GM12878 (cell line): ENCODE results near the gene RGS6. TPM values are rescaled to one million over a fixed set of nuclear protein-coding genes. Genes with fewer than 3 reads are reported as not detected.

ENCODE experiments used
- BCL11A ChIP-seq: IDR thresholded peaks from 2 replicates; pipeline ENCODE4 v1.6.1; 2011; ENCODE audit warnings: low read depth, low read length
- CBFB ChIP-seq: IDR thresholded peaks from 2 replicates; pipeline ENCODE4 v1.6.1; 2016; ENCODE audit warnings: antibody characterized with exemption, low read depth
- CREB1 ChIP-seq: IDR thresholded peaks from 2 replicates; pipeline ENCODE4 v1.6.1; 2012; ENCODE audit warnings: low read depth, mild to moderate bottlenecking, inconsistent platforms
- CREM ChIP-seq: IDR thresholded peaks from 2 replicates; pipeline ENCODE4 v1.6.1; 2014; ENCODE audit warnings: antibody characterized with exemption, low read depth
- IKZF2 ChIP-seq, 2 experiments: fragments of 450-650 bp; IDR thresholded peaks; 2 replicates each; pipeline ENCODE4 v1.6.1; 2017; ENCODE audit warnings: mild to moderate bottlenecking in 2 of 2, moderate library complexity in 2 of 2
- JUNB ChIP-seq: IDR thresholded peaks from 2 replicates; pipeline ENCODE4 v1.6.1; 2016; ENCODE audit warnings: antibody characterized with exemption, mild to moderate bottlenecking
- JUND ChIP-seq: IDR thresholded peaks from 2 replicates; pipeline ENCODE4 v1.6.1; 2012; ENCODE audit warnings: low read depth, mild to moderate bottlenecking, low read length, improper control_type of control experiment, moderate library complexity
- MEF2B ChIP-seq: fragments of 450-650 bp; IDR thresholded peaks from 2 replicates; pipeline ENCODE4 v1.6.1; 2018; ENCODE audit warnings: mild to moderate bottlenecking, moderate library complexity; ENCODE audit not compliant: partially characterized antibody, poor library complexity, severe bottlenecking
- MTA3 ChIP-seq: IDR thresholded peaks from 2 replicates; pipeline ENCODE4 v1.6.1; 2012; ENCODE audit warnings: low read length, inconsistent platforms, borderline replicate concordance
- NFXL1 ChIP-seq: fragments of 450-650 bp; IDR thresholded peaks from 2 replicates; pipeline ENCODE4 v1.6.1; 2017; ENCODE audit warnings: antibody characterized with exemption, mild to moderate bottlenecking, borderline replicate concordance
- RUNX3 ChIP-seq: IDR thresholded peaks from 2 replicates; pipeline ENCODE4 v1.6.1; 2012; ENCODE audit warnings: low read length, inconsistent platforms
- SMARCA5 ChIP-seq: fragments of 450-650 bp; IDR thresholded peaks from 2 replicates; pipeline ENCODE4 v1.6.1; 2017; ENCODE audit warnings: mild to moderate bottlenecking
- TARDBP ChIP-seq: IDR thresholded peaks from 2 replicates; pipeline ENCODE4 v1.6.1; 2016; ENCODE audit warnings: borderline replicate concordance
- TCF3 ChIP-seq: IDR thresholded peaks from 2 replicates; pipeline ENCODE4 v1.6.1; 2012; ENCODE audit warnings: low read depth, mild to moderate bottlenecking, low read length, borderline replicate concordance; ENCODE audit not compliant: insufficient read depth
- polyA plus RNA-seq, 11 experiments: library from polyadenylated mRNA; depleted of rRNA in 4 of 11; unstranded in 6 of 11; stranded (reverse) in 5 of 11; fragments of >200 nt; fragmentation: Nextera tagmentation in 4 of 11; fragmentation: Illumina TruSeq in 1 of 11; extraction: Ambion mirVana in 4 of 11; extraction: Trizol in 1 of 11; gene quantifications; 1 replicate in 1 of 11; 2 replicates in 10 of 11; pipeline versions ENCODE4 v1.2.1 to v1.2.3, GENCODE V29; 2011 to 2016; ENCODE audit warnings: inconsistent platforms in 2 of 11, missing spikeins in 2 of 11, low read depth in 1 of 11
- total RNA-seq, 4 experiments: library from RNA; depleted of rRNA in 3 of 4; stranded (reverse); fragments of >200 nt in 3 of 4; fragmentation: Illumina TruSeq in 1 of 4; extraction: Trizol in 1 of 4; gene quantifications; 2 replicates each; pipeline versions ENCODE4 v1.2.1 to v1.2.3, GENCODE V29; 2013 to 2021
- TF ChIP-seq, protein P1 (sequence below): fragments of 450-650 bp; IDR thresholded peaks from 2 replicates; pipeline ENCODE4 v1.6.1; 2018; ENCODE audit warnings: borderline replicate concordance, mild to moderate bottlenecking; ENCODE audit not compliant: partially characterized antibody
- TF ChIP-seq, protein P2 (sequence below): fragments of 450-650 bp; IDR thresholded peaks from 2 replicates; pipeline ENCODE4 v1.6.1; 2017; ENCODE audit warnings: mild to moderate bottlenecking, moderate library complexity
- TF ChIP-seq, protein P3 (sequence below): fragments of 450-650 bp; IDR thresholded peaks from 2 replicates; pipeline ENCODE4 v1.6.1; 2017; ENCODE audit warnings: low read depth, mild to moderate bottlenecking, moderate library complexity
- TF ChIP-seq, protein P4 (sequence below): fragments of 150-350 bp; IDR thresholded peaks from 2 replicates; pipeline ENCODE4 v1.6.1; 2014; ENCODE audit warnings: mild to moderate bottlenecking, low read depth, low read length
- TF ChIP-seq, protein P5 (sequence below): IDR thresholded peaks from 2 replicates; pipeline ENCODE4 v1.6.1; 2011; ENCODE audit warnings: borderline replicate concordance, low read depth, mild to moderate bottlenecking, moderate library complexity, low read length; ENCODE audit not compliant: insufficient read depth, poor library complexity, severe bottlenecking

The RGS6 gene
- total and polyA plus RNA-seq, 10 of the 15 experiments (the other 5 are each of a cell fraction or from before 2014, with no cell fraction given) = 3.9 to 18.1 (median 12.4) TPM

DNA sequence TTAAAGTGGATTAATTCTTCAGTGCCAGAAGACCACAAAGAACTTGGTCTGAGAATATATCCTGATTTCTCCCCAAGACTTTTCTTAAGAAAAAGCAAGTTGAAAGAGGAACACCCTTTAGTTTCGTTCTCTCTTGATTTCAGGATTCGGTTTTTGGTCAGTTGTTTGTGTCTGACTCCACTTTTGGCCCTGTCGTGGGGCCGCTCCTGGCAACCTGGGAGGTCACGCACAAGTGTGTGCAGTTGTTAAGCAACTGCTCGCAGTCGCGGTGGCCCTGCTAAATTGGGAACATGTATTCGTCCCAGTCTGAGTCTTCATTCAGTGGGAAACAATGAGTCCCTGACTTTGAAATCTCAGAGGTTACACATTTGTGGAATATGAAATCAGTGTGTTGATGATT is 68.7 kb downstream of the RGS6 start (continued):
- TF ChIP-seq CREB1 (peak; percentile 38; the same call in 1 of the 2 replicates), CREM (peak; percentile 76), NFXL1 (no peak), TARDBP (no peak), IKZF2 (IDR thresholded peaks at IDR 0.05) (peak; percentile 72 to 77), JUND (no peak), TCF3 (no peak), MTA3 (no peak), JUNB (peak; percentile 81), RUNX3 (peak; percentile 80), SMARCA5 (no peak), CBFB (no peak), MEF2B (peak; percentile 60), BCL11A (peak; percentile 59; the same call in 1 of the 2 replicates)
- TF ChIP-seq, protein P1, sequence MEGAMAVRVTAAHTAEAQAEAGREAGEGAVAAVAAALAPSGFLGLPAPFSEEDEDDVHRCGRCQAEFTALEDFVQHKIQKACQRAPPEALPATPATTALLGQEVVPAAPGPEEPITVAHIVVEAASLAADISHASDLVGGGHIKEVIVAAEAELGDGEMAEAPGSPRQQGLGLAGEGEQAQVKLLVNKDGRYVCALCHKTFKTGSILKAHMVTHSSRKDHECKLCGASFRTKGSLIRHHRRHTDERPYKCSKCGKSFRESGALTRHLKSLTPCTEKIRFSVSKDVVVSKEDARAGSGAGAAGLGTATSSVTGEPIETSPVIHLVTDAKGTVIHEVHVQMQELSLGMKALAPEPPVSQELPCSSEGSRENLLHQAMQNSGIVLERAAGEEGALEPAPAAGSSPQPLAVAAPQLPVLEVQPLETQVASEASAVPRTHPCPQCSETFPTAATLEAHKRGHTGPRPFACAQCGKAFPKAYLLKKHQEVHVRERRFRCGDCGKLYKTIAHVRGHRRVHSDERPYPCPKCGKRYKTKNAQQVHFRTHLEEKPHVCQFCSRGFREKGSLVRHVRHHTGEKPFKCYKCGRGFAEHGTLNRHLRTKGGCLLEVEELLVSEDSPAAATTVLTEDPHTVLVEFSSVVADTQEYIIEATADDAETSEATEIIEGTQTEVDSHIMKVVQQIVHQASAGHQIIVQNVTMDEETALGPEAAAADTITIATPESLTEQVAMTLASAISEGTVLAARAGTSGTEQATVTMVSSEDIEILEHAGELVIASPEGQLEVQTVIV = no peak
- TF ChIP-seq, protein P2, sequence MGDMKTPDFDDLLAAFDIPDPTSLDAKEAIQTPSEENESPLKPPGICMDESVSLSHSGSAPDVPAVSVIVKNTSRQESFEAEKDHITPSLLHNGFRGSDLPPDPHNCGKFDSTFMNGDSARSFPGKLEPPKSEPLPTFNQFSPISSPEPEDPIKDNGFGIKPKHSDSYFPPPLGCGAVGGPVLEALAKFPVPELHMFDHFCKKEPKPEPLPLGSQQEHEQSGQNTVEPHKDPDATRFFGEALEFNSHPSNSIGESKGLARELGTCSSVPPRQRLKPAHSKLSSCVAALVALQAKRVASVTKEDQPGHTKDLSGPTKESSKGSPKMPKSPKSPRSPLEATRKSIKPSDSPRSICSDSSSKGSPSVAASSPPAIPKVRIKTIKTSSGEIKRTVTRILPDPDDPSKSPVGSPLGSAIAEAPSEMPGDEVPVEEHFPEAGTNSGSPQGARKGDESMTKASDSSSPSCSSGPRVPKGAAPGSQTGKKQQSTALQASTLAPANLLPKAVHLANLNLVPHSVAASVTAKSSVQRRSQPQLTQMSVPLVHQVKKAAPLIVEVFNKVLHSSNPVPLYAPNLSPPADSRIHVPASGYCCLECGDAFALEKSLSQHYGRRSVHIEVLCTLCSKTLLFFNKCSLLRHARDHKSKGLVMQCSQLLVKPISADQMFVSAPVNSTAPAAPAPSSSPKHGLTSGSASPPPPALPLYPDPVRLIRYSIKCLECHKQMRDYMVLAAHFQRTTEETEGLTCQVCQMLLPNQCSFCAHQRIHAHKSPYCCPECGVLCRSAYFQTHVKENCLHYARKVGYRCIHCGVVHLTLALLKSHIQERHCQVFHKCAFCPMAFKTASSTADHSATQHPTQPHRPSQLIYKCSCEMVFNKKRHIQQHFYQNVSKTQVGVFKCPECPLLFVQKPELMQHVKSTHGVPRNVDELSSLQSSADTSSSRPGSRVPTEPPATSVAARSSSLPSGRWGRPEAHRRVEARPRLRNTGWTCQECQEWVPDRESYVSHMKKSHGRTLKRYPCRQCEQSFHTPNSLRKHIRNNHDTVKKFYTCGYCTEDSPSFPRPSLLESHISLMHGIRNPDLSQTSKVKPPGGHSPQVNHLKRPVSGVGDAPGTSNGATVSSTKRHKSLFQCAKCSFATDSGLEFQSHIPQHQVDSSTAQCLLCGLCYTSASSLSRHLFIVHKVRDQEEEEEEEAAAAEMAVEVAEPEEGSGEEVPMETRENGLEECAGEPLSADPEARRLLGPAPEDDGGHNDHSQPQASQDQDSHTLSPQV = no peak
- TF ChIP-seq, protein P3, sequence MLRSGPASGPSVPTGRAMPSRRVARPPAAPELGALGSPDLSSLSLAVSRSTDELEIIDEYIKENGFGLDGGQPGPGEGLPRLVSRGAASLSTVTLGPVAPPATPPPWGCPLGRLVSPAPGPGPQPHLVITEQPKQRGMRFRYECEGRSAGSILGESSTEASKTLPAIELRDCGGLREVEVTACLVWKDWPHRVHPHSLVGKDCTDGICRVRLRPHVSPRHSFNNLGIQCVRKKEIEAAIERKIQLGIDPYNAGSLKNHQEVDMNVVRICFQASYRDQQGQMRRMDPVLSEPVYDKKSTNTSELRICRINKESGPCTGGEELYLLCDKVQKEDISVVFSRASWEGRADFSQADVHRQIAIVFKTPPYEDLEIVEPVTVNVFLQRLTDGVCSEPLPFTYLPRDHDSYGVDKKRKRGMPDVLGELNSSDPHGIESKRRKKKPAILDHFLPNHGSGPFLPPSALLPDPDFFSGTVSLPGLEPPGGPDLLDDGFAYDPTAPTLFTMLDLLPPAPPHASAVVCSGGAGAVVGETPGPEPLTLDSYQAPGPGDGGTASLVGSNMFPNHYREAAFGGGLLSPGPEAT = peak; percentile 80; the same call in 1 of the 2 replicates
- TF ChIP-seq, protein P4, sequence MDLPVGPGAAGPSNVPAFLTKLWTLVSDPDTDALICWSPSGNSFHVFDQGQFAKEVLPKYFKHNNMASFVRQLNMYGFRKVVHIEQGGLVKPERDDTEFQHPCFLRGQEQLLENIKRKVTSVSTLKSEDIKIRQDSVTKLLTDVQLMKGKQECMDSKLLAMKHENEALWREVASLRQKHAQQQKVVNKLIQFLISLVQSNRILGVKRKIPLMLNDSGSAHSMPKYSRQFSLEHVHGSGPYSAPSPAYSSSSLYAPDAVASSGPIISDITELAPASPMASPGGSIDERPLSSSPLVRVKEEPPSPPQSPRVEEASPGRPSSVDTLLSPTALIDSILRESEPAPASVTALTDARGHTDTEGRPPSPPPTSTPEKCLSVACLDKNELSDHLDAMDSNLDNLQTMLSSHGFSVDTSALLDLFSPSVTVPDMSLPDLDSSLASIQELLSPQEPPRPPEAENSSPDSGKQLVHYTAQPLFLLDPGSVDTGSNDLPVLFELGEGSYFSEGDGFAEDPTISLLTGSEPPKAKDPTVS = no peak
- TF ChIP-seq, protein P5, sequence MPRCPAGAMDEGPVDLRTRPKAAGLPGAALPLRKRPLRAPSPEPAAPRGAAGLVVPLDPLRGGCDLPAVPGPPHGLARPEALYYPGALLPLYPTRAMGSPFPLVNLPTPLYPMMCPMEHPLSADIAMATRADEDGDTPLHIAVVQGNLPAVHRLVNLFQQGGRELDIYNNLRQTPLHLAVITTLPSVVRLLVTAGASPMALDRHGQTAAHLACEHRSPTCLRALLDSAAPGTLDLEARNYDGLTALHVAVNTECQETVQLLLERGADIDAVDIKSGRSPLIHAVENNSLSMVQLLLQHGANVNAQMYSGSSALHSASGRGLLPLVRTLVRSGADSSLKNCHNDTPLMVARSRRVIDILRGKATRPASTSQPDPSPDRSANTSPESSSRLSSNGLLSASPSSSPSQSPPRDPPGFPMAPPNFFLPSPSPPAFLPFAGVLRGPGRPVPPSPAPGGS = peak; percentile 63
